Left renal cortex interstitium (tissue), 4 donors: Measurements from ENCODE around the gene ACRV1. TPM values are rescaled to one million over a fixed set of nuclear protein-coding genes. Genes with fewer than 3 reads are reported as not detected.

ENCODE experiments used
- DNase-seq, 4 donors: peaks; one replicate each; pipeline ENCODE4 v3.0.0-alpha.2; 2013; ENCODE audit warnings: low read depth in 4 of 4, low spot score in 2 of 4, missing footprints in 1 of 4
- polyA plus RNA-seq, 4 donors: library from polyadenylated mRNA; unstranded; fragments of 120-200 nt; gene quantifications; one replicate each; pipeline ENCODE4 v1.2.1, GENCODE V29; 2013; ENCODE audit not compliant: insufficient read length in 4 of 4

Gene ACRV1
- polyA plus RNA-seq, 4 donors: 0.29 to 1.6 (median 0.64) TPM

GRCh38 chr11:125662689-125663088 lies 18.0 kb downstream of the ACRV1 start:
- no peak for DNase-seq

DNA sequence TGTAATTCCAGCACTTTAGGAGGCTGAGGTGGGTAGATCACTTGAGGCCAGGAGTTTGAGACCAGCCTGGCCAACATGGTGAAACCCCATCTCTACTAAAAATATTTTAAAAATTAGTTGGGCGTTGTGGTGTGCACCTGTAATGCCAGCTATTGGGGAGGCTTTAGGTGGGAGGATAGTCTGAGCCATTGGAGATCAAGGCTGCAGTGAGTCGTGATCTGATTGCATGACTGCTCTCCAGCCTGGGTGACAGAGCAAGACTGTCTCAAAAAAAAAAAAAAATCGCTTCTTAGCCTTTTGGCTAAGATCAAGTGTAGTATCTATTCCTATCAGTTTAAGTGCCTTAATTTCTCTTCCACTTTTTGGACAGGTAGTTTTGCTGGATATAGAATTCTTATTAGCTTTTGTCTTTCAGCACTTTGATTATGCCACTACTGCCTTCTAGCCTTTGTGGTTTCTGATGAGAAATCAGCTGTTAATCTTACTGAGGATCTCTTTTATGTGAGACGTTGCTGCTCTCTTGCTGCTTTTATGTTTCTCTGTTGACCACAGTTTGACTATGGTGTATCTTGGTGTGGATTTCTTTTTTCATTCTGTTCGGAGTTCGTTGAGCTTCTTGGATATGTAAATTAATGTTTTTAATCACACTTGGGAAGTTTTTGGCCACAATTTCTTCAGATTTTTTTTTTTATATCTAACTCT lies 31.0 kb downstream of the ACRV1 start:
- DNase-seq: no peak

- DNase-seq: no peak
Observed at GRCh38 chr11:125645871-125646270, 34.8 kb downstream of the ACRV1 start.

DNA sequence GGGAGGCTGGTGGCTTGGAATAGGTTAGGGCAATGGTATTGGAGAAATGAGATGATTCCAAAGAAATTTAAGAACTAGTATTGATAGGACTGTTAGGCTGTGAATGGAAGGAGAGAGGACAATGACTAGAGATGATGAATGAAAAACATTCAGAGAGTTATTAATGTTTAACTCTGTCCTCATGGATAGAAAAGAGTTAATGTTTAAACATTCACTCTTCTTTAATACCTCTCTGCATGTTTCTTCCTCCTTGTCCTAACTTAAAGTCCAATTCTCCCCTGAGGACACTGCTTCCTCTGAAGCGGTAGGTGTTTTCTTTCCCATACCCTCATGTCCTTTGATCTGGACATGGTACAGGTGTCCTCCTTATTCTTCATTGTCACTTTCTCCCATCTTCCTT lies 42.3 kb downstream of the ACRV1 start:
- no peak for DNase-seq

GRCh38 chr11:125637840-125638239 lies 42.8 kb downstream of the ACRV1 start:
- DNase-seq: no peak

GRCh38 chr11:125627236-125627910 lies 53.3 kb downstream of the ACRV1 start:
- no peak for DNase-seq

DNA sequence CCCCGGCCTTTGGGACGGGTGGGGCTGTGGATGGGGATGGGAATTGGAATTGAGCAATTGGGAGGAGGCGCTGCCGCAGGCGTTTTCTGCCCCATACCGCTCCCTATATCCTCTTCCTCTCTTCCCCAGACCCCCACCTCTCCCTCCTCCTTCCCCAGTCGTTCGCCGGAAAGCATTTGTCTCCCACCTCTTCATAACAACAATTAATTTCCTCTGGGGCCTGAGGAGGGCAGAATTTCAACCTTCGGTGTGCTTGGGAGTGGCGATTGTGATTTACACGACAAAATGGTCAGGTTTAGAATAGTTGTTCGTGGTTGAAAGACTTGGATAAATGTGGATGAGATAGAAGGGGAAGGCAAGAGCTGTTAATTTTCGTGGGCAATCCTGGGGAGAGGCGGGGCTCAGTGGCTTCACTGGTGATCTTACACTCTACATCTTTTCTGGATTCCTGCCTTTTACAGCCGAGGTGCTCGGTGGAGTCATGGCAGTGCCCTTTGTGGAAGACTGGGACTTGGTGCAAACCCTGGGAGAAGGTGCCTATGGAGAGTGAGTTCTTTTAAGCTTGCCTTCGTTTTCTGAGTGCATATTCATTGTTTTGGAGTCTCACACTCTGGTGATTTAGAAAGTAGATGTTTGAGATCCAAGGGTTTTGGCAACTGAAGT lies 54.2 kb downstream of the ACRV1 start:
- DNase-seq: peak; percentile 32 to 54 (median 42)

- DNase-seq: peak; percentile 84 to 96 (median 90)
Observed at GRCh38 chr11:125625630-125626287, 54.9 kb downstream of the ACRV1 start.

DNA sequence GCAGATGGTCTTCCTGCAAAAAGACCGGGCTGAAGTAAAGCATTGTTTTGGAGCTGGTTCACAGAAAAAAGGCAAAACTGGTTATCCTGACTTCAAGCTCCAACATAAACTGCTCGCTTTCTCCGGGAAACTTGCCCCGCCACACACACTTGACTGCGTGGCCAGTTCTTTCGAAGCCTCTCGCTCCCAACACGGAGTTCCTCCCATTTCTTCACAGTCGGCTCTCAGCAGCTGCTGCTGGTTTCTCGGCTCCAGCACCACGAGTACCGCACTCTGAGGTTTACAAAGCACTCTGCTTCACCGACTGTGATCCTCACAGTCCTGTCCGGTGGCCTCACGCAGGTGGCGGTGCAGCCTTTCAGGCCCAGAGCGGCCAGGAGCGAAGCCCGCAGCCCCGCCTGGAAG lies 55.4 kb downstream of the ACRV1 start:
- DNase-seq: no peak

- DNase-seq: no peak
Observed at GRCh38 chr11:125624756-125625213, 55.9 kb downstream of the ACRV1 start, which contains the start of gene CHEK1. TSS of gene CHEK1 (plus strand) at chr11:125625163. CDS start at chr11:125626769, 1,606 bp downstream.

DNA sequence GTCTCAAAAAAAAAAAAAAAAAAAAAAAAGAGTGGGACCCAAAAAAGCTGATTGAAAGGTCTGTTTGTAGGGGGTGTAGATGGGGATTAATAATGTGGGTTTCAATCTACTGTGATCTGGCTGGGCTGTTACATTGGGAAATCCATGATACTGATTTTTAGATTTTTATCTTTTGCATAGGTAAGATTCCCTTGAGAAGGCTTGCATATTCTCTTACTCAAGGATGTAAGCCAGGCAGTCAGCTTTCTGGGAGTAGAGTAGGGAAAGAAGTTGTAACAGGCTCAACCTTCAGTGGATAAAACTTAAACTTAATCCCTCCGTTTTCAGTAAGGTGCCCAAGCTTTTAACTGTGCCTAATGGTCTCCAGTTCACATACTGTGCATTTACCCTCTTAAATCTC lies 57.6 kb downstream of the ACRV1 start:
- no peak for DNase-seq

- DNase-seq: no peak
Observed at GRCh38 chr11:125621995-125622394, 58.7 kb downstream of the ACRV1 start.

Other genes starting within 250 kb of the ACRV1 start
- gene FEZ1, start 184.6 kb downstream of the ACRV1 start, polyA plus RNA-seq: 10 to 100 TPM in 2 of 4 donors, 1 to 10 TPM in 2; 8.1 to 12.1 (median 9.9) TPM
- gene EI24, start 111.4 kb downstream of the ACRV1 start, polyA plus RNA-seq: 100 to 1,000 TPM; 108 to 131 (median 110) TPM
- 100 to 1,000 TPM; 189 to 201 (median 194) TPM for gene STT3A, start 88.0 kb downstream of the ACRV1 start, polyA plus RNA-seq
- 10 to 100 TPM; 25.4 to 29.6 (median 27.2) TPM for gene CHEK1, start 55.7 kb downstream of the ACRV1 start, polyA plus RNA-seq
- not detected for gene PATE1, start 65.4 kb upstream of the ACRV1 start, polyA plus RNA-seq
- gene PATE2, start 98.0 kb upstream of the ACRV1 start, polyA plus RNA-seq: under 1 TPM in 2 of 4 donors, not detected in 2; 0.08 to 0.27 TPM
- not detected for gene PATE3, start 107.3 kb upstream of the ACRV1 start, polyA plus RNA-seq
- under 1 TPM in 1 of 4 donors, not detected in 3; 0.30 TPM for gene PATE4, start 152.5 kb upstream of the ACRV1 start, polyA plus RNA-seq
- gene HYLS1, start 206.8 kb upstream of the ACRV1 start, polyA plus RNA-seq: 10 to 100 TPM; 11.4 to 12.1 (median 11.8) TPM
- 10 to 100 TPM; 16.1 to 18.2 (median 17.3) TPM for gene PUS3, start 222.4 kb upstream of the ACRV1 start, polyA plus RNA-seq
- gene DDX25, start 223.7 kb upstream of the ACRV1 start, polyA plus RNA-seq: 1 to 10 TPM; 3.1 to 6.9 (median 5.8) TPM